Measurements from ENCODE around the gene SPATA3.
"Not testable (repeated sequence)": the region's sequence is repeated elsewhere in the genome, so short reads cannot be mapped to it uniquely, and the experiment has no call there.

Gene SPATA3

GRCh38 chr2:230961091-230961491 is 34.8 kb upstream of the SPATA3 start:
- no peak overlapping the region for H3K27ac ChIP-seq
- no peaks in the 10 kb centered on the region for H3K9me3 ChIP-seq
- peaks cover 48% of the 10 kb centered on the region for H3K27me3 ChIP-seq
- peaks cover 0 to 4% of the 10 kb centered on the region in 2 experiments for H3K4me1 ChIP-seq (ENCODE audit: control insufficient read depth in 1 of 2, insufficient read depth in 1 of 2, low read depth in 1 of 2, low read length in 1 of 2)
- no peak for TF ChIP-seq CTCF (IDR thresholded peaks at IDR 0.05)
- no peak overlapping the region for H3K4me3 ChIP-seq (ENCODE audit: low read depth in 1 of 2, low read length in 1 of 2)
- H3K36me3 ChIP-seq = no peaks in the 10 kb centered on the region

- H3K27me3 ChIP-seq = peaks cover 17% of the 10 kb centered on the region
- H3K4me1 ChIP-seq (ENCODE audit: control insufficient read depth in 1 of 2, insufficient read depth in 1 of 2, low read depth in 1 of 2, low read length in 1 of 2) = no peaks in the 10 kb centered on the region
- H3K27ac ChIP-seq = no peak overlapping the region
- no peak for TF ChIP-seq CTCF (IDR thresholded peaks at IDR 0.05)
- no peaks in the 10 kb centered on the region for H3K9me3 ChIP-seq
- H3K4me3 ChIP-seq (ENCODE audit: low read depth in 1 of 2, low read length in 1 of 2) = no peak overlapping the region
- H3K36me3 ChIP-seq = no peaks in the 10 kb centered on the region
Observed at GRCh38 chr2:230964136-230964730, 31.7 kb upstream of the SPATA3 start.

GRCh38 chr2:230967113-230967512 is 28.8 kb upstream of the SPATA3 start:
- Histone ChIP-seq H3K27ac (no peak overlapping the region), H3K27me3 (no peaks in the 10 kb centered on the region), H3K4me3 (ENCODE audit: low read depth in 1 of 2, low read length in 1 of 2) (no peak overlapping the region), H3K9me3 (no peaks in the 10 kb centered on the region), H3K36me3 (no peaks in the 10 kb centered on the region), H3K4me1 (ENCODE audit: control insufficient read depth in 1 of 2, insufficient read depth in 1 of 2, low read depth in 1 of 2, low read length in 1 of 2) (no peaks in the 10 kb centered on the region)
- no peak for TF ChIP-seq CTCF (IDR thresholded peaks at IDR 0.05)

- not testable (repeated sequence) for H3K27ac ChIP-seq; H3K9me3 ChIP-seq; H3K4me1 ChIP-seq (ENCODE audit: control insufficient read depth in 1 of 2, insufficient read depth in 1 of 2, low read depth in 1 of 2, low read length in 1 of 2); H3K36me3 ChIP-seq; H3K4me3 ChIP-seq (ENCODE audit: low read depth in 1 of 2, low read length in 1 of 2); H3K27me3 ChIP-seq
Observed at GRCh38 chr2:230968314-230968713, 27.6 kb upstream of the SPATA3 start.

GRCh38 chr2:230968921-230969658 is 26.8 kb upstream of the SPATA3 start:
- no peaks in the 10 kb centered on the region for H3K4me1 ChIP-seq (ENCODE audit: control insufficient read depth in 1 of 2, insufficient read depth in 1 of 2, low read depth in 1 of 2, low read length in 1 of 2)
- no peaks in the 10 kb centered on the region for H3K9me3 ChIP-seq
- no peak for TF ChIP-seq CTCF (IDR thresholded peaks at IDR 0.05)
- H3K4me3 ChIP-seq (ENCODE audit: low read depth in 1 of 2, low read length in 1 of 2) = no peak overlapping the region
- H3K36me3 ChIP-seq = no peaks in the 10 kb centered on the region
- H3K27me3 ChIP-seq = no peaks in the 10 kb centered on the region
- H3K27ac ChIP-seq = no peak overlapping the region

GRCh38 chr2:230969659-230970015 is 26.3 kb upstream of the SPATA3 start:
- H3K27ac ChIP-seq = no peak overlapping the region
- no peak for TF ChIP-seq CTCF (IDR thresholded peaks at IDR 0.05)
- H3K36me3 ChIP-seq = no peaks in the 10 kb centered on the region
- H3K4me1 ChIP-seq (ENCODE audit: control insufficient read depth in 1 of 2, insufficient read depth in 1 of 2, low read depth in 1 of 2, low read length in 1 of 2) = no peaks in the 10 kb centered on the region
- H3K27me3 ChIP-seq = no peaks in the 10 kb centered on the region
- no peak overlapping the region for H3K4me3 ChIP-seq (ENCODE audit: low read depth in 1 of 2, low read length in 1 of 2)
- no peaks in the 10 kb centered on the region for H3K9me3 ChIP-seq
